GM06990 (cell line): ENCODE results near the gene NKIRAS1.
"Not testable (repeated sequence)": the region's sequence is repeated elsewhere in the genome, so short reads cannot be mapped to it uniquely, and the experiment has no call there.

ENCODE experiments used
- DNase-seq: peaks from one replicate; pipeline ENCODE4 v3.0.0-alpha.2; 2011; ENCODE audit not compliant: insufficient read length; ENCODE audit errors: extremely low read depth
- H3K27me3 ChIP-seq: replicated peaks from 2 replicates; pipeline ENCODE4 v1.6.0; 2011; ENCODE audit warnings: low read length; ENCODE audit not compliant: control insufficient read depth, insufficient read depth
- H3K36me3 ChIP-seq: 2 replicates; pipeline ENCODE4 v1.5.1; 2011; ENCODE audit warnings: low read length; ENCODE audit not compliant: control insufficient read depth, insufficient read depth
- H3K4me3 ChIP-seq: replicated peaks from 2 replicates; pipeline ENCODE4 v1.5.1; 2011; ENCODE audit warnings: low read depth, mild to moderate bottlenecking, control low read depth, low read length
- CTCF ChIP-seq: IDR thresholded peaks from 2 replicates; pipeline ENCODE4 v1.5.1; 2011; ENCODE audit warnings: low read length, control low read depth, mild to moderate bottlenecking, inconsistent platforms; ENCODE audit not compliant: insufficient read depth, poor library complexity, severe bottlenecking

NKIRAS1 gene

DNA sequence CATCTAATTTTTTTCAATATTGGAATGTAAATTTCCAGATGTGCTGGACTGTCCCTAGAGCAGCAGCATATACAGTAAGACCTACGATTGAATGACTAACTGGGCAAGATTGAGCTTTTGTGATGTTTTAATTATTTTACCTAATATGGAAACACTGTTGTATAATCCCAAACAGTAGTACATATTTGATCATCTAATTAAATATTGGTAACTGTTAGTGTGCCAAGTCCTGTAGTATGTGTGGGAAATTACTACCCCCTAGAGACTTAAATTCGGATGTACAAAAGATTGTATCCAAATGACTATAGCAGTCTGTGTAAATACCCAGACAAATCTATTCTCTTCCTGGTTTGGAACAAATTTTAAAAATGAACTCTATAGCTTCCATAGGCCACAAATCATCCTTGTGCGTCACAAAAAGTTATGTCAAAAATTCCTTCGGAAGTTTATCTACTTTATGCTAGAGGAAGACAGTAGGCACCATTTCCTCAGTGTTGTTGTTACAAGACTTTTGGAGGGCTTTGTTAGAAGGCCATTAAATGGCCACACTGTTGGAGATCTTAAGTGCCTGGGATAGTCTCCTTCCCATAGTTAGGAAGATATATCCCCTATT, 41.6 kb downstream of the NKIRAS1 start:
- H3K36me3 ChIP-seq: no peaks in the 10 kb centered on the region
- H3K27me3 ChIP-seq: no peaks in the 10 kb centered on the region
- DNase-seq: no peak
- TF ChIP-seq CTCF: no peak
- no peak overlapping the region for H3K4me3 ChIP-seq

GRCh38 chr3:23874359-23875112, 42.3 kb downstream of the NKIRAS1 start:
- DNase-seq: no peak
- no peak overlapping the region for H3K4me3 ChIP-seq
- no peaks in the 10 kb centered on the region for H3K27me3 ChIP-seq
- TF ChIP-seq CTCF: no peak
- H3K36me3 ChIP-seq: no peaks in the 10 kb centered on the region

DNA sequence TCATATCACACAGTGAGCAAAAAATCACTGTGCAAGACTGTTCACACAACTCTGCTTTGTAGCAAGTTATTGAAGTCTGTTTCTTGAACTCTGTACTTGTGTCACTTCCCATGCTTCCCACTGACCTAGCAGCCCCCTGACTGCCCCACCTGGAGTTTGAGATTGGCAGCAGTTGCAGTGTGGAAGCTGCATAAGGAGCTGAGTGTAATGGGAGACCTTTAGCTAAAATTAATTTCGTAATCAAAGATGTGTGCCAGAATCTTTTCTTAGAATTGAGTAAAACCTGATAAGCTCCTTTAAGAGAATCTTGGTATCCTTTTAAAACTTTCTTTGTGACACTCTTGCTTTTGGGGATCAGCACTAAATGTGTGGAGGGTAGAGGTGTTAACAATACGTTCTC, 42.8 kb downstream of the NKIRAS1 start:
- Histone ChIP-seq H3K27me3 (no peaks in the 10 kb centered on the region), H3K36me3 (no peaks in the 10 kb centered on the region), H3K4me3 (no peak overlapping the region)
- no peak for TF ChIP-seq CTCF
- DNase-seq: no peak

GRCh38 chr3:23872330-23872729, 44.5 kb downstream of the NKIRAS1 start:
- H3K36me3 ChIP-seq: no peaks in the 10 kb centered on the region
- H3K27me3 ChIP-seq: no peaks in the 10 kb centered on the region
- H3K4me3 ChIP-seq: no peak overlapping the region
- DNase-seq: no peak
- TF ChIP-seq CTCF: no peak

GRCh38 chr3:23871361-23871760, 45.4 kb downstream of the NKIRAS1 start:
- DNase-seq, H3K4me3 ChIP-seq, H3K36me3 ChIP-seq, H3K27me3 ChIP-seq: not testable (repeated sequence)

GRCh38 chr3:23870663-23871043, 46.1 kb downstream of the NKIRAS1 start:
- not testable (repeated sequence) for H3K36me3 ChIP-seq, DNase-seq, H3K4me3 ChIP-seq, H3K27me3 ChIP-seq
